Measurements from ENCODE around the gene PLCD4. TPM values are rescaled to one million over a fixed set of nuclear protein-coding genes. Genes with fewer than 3 reads are reported as not detected.
A peak's percentile ranks its signal among the peaks of the same experiment; 100 is the strongest.

Gene PLCD4
- total and polyA plus RNA-seq, 4 donors = 0.05 to 0.51 (median 0.12) TPM

DNA sequence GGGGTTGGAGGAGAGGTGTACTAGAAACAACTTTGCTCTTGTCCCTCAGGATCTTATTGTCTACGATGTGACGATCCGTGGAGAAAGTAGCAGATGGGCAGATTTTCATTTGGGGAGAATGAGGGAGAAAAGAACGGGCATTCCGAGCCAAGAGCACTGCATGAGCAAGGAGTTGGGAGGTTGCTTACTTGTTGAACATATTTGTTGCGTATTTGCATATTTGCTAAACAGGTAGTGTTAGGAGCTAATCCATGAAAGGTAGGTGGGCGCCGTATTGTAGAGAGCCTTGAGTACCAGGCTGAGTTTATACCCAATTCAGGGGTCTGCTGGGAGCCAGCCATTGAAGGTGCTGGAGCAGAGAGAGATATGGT is 52.3 kb downstream of the PLCD4 start:
- peaks cover 9 to 22% (median 14%) of the 10 kb centered on the region in 4 donors for H3K4me1 ChIP-seq (ENCODE audit: control insufficient read depth in 4 of 4, insufficient read depth in 4 of 4, low read length in 3 of 4)
- H3K27me3 ChIP-seq (ENCODE audit: control insufficient read depth in 4 of 4, insufficient read depth in 4 of 4, low read length in 3 of 4) = no peaks in the 10 kb centered on the region
- TF ChIP-seq, protein P1, sequence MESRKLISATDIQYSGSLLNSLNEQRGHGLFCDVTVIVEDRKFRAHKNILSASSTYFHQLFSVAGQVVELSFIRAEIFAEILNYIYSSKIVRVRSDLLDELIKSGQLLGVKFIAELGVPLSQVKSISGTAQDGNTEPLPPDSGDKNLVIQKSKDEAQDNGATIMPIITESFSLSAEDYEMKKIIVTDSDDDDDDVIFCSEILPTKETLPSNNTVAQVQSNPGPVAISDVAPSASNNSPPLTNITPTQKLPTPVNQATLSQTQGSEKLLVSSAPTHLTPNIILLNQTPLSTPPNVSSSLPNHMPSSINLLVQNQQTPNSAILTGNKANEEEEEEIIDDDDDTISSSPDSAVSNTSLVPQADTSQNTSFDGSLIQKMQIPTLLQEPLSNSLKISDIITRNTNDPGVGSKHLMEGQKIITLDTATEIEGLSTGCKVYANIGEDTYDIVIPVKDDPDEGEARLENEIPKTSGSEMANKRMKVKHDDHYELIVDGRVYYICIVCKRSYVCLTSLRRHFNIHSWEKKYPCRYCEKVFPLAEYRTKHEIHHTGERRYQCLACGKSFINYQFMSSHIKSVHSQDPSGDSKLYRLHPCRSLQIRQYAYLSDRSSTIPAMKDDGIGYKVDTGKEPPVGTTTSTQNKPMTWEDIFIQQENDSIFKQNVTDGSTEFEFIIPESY (IDR thresholded peaks at IDR 0.05) = no peak
- TF ChIP-seq HNF4A (conservative IDR thresholded peaks at IDR 0.05) (no peak), FOXA1 (IDR thresholded peaks at IDR 0.05) (no peak), YY1 (IDR thresholded peaks at IDR 0.05) (no peak), SP1 (IDR thresholded peaks at IDR 0.05) (no peak), EGR1 (IDR thresholded peaks at IDR 0.05; ENCODE audit: low read depth in 2 of 2) (no peak), HNF4G (IDR thresholded peaks at IDR 0.05) (no peak), FOXA2 (IDR thresholded peaks at IDR 0.05) (no peak), NR2F2 (IDR thresholded peaks at IDR 0.05) (no peak), TAF1 (conservative IDR thresholded peaks at IDR 0.05) (no peak), GABPA (IDR thresholded peaks at IDR 0.05 in 1 of 2, conservative IDR thresholded peaks at IDR 0.05 in 1 of 2) (no peak), RXRA (IDR thresholded peaks at IDR 0.05) (no peak), JUND (IDR thresholded peaks at IDR 0.05) (no peak), RAD21 (IDR thresholded peaks at IDR 0.05) (no peak)
- TF ChIP-seq, protein P2, sequence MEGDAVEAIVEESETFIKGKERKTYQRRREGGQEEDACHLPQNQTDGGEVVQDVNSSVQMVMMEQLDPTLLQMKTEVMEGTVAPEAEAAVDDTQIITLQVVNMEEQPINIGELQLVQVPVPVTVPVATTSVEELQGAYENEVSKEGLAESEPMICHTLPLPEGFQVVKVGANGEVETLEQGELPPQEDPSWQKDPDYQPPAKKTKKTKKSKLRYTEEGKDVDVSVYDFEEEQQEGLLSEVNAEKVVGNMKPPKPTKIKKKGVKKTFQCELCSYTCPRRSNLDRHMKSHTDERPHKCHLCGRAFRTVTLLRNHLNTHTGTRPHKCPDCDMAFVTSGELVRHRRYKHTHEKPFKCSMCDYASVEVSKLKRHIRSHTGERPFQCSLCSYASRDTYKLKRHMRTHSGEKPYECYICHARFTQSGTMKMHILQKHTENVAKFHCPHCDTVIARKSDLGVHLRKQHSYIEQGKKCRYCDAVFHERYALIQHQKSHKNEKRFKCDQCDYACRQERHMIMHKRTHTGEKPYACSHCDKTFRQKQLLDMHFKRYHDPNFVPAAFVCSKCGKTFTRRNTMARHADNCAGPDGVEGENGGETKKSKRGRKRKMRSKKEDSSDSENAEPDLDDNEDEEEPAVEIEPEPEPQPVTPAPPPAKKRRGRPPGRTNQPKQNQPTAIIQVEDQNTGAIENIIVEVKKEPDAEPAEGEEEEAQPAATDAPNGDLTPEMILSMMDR (IDR thresholded peaks at IDR 0.05; ENCODE audit: low read depth, low read length, missing input control) = no peak
- TF ChIP-seq, protein P3, sequence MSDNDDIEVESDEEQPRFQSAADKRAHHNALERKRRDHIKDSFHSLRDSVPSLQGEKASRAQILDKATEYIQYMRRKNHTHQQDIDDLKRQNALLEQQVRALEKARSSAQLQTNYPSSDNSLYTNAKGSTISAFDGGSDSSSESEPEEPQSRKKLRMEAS (IDR thresholded peaks at IDR 0.05) = no peak
- TF ChIP-seq, protein P4, sequence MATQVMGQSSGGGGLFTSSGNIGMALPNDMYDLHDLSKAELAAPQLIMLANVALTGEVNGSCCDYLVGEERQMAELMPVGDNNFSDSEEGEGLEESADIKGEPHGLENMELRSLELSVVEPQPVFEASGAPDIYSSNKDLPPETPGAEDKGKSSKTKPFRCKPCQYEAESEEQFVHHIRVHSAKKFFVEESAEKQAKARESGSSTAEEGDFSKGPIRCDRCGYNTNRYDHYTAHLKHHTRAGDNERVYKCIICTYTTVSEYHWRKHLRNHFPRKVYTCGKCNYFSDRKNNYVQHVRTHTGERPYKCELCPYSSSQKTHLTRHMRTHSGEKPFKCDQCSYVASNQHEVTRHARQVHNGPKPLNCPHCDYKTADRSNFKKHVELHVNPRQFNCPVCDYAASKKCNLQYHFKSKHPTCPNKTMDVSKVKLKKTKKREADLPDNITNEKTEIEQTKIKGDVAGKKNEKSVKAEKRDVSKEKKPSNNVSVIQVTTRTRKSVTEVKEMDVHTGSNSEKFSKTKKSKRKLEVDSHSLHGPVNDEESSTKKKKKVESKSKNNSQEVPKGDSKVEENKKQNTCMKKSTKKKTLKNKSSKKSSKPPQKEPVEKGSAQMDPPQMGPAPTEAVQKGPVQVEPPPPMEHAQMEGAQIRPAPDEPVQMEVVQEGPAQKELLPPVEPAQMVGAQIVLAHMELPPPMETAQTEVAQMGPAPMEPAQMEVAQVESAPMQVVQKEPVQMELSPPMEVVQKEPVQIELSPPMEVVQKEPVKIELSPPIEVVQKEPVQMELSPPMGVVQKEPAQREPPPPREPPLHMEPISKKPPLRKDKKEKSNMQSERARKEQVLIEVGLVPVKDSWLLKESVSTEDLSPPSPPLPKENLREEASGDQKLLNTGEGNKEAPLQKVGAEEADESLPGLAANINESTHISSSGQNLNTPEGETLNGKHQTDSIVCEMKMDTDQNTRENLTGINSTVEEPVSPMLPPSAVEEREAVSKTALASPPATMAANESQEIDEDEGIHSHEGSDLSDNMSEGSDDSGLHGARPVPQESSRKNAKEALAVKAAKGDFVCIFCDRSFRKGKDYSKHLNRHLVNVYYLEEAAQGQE (IDR thresholded peaks at IDR 0.05) = no peak
- TF ChIP-seq, protein P5, sequence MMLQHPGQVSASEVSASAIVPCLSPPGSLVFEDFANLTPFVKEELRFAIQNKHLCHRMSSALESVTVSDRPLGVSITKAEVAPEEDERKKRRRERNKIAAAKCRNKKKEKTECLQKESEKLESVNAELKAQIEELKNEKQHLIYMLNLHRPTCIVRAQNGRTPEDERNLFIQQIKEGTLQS (IDR thresholded peaks at IDR 0.05) = no peak
- 13% methylated on average over 8 of the region's 8 CpGs for WGBS
- peak overlapping the region; percentile 73 to 91 (median 87) for H3K4me3 ChIP-seq (ENCODE audit: low read depth in 1 of 3, low read length in 3 of 3)
- no peak for DNase-seq (ENCODE audit: low spot score)
- no peaks in the 10 kb centered on the region for H3K9me3 ChIP-seq (ENCODE audit: control insufficient read depth in 4 of 4, low read length in 3 of 4)
- peak overlapping the region; percentile 15 to 24 for H3K9ac ChIP-seq (ENCODE audit: low read depth in 1 of 2, low read length in 2 of 2)
- peak overlapping the region in 1 of 2 donors; percentile 36 for H3K27ac ChIP-seq (ENCODE audit: low read depth in 1 of 2, low read length in 2 of 2)
- peaks cover 21 to 47% (median 30%) of the 10 kb centered on the region in 4 donors for H3K36me3 ChIP-seq (ENCODE audit: control insufficient read depth in 4 of 4, insufficient read depth in 3 of 4, low read depth in 1 of 4, low read length in 3 of 4)

All from liver (tissue), 9 donors.